ENCODE data around the gene SNAP29. TPM values are rescaled to one million over a fixed set of nuclear protein-coding genes. Genes with fewer than 3 reads are reported as not detected.

The SNAP29 gene
- total RNA-seq, 4 donors from 2014 or later: 22.1 to 41.1 (median 28.7) TPM

- in situ Hi-C loops (cut with MboI; ENCODE audit: low sequenced_read_pairs in 4 of 4) (no loop called here), intact Hi-C loops (cut with DNase I; ENCODE audit: low total_unique reads) (loop anchor here (1.0 kb wide), 2 partner anchors 59 to 143 kb away; partner anchors contain the start of gene CRKL)
- DNase-seq: peak; percentile 67 to 69
- H3K27ac ChIP-seq: peak overlapping the region; percentile 83 to 91 (median 90)
- ATAC-seq: peak; percentile 58 to 61
- H3K9me3 ChIP-seq: no peaks in the 10 kb centered on the region
- H3K27me3 ChIP-seq: no peaks in the 10 kb centered on the region
- H3K4me3 ChIP-seq: peak overlapping the region; percentile 68 to 93 (median 84)
- TF ChIP-seq CTCF (IDR thresholded peaks at IDR 0.05 in 4 of 5, conservative IDR thresholded peaks at IDR 0.05 in 1 of 5) (no peak), POLR2A (IDR thresholded peaks at IDR 0.05) (no peak)
- H3K36me3 ChIP-seq: peaks cover 0 to 7% of the 10 kb centered on the region in 2 donors
- peaks cover 17 to 27% of the 10 kb centered on the region in 2 donors for H3K4me1 ChIP-seq
These were observed 781 bp upstream of the SNAP29 start for GRCh38 chr22:20857838-20858614.

GRCh38 chr22:20859615-20860014 is 808 bp downstream of the SNAP29 start:
- no peak for DNase-seq
- no peak for TF ChIP-seq POLR2A (IDR thresholded peaks at IDR 0.05)
- no peak for TF ChIP-seq CTCF (IDR thresholded peaks at IDR 0.05 in 4 of 5, conservative IDR thresholded peaks at IDR 0.05 in 1 of 5)
- Histone ChIP-seq H3K27ac (peak overlapping the region; percentile 83 to 91 (median 89)), H3K27me3 (no peaks in the 10 kb centered on the region), H3K4me1 (peaks cover 17 to 27% of the 10 kb centered on the region in 2 donors), H3K36me3 (peaks cover 0 to 7% of the 10 kb centered on the region in 2 donors), H3K9me3 (no peaks in the 10 kb centered on the region), H3K4me3 (peak overlapping the region; percentile 68 to 81 (median 80))
- intact Hi-C loops (cut with DNase I; ENCODE audit: low total_unique reads): no loop called here
- ATAC-seq: no peak
- in situ Hi-C loops (cut with MboI; ENCODE audit: low sequenced_read_pairs in 4 of 4): no loop called here

GRCh38 chr22:20862540-20862939 is 3.7 kb downstream of the SNAP29 start:
- Histone ChIP-seq H3K36me3 (peaks cover 0 to 7% of the 10 kb centered on the region in 2 donors), H3K27ac (no peak overlapping the region), H3K9me3 (no peaks in the 10 kb centered on the region), H3K27me3 (no peaks in the 10 kb centered on the region), H3K4me3 (no peak overlapping the region), H3K4me1 (peaks cover 5 to 24% of the 10 kb centered on the region in 2 donors)
- no peak for DNase-seq
- intact Hi-C loops (cut with DNase I; ENCODE audit: low total_unique reads) (no loop called here), in situ Hi-C loops (cut with MboI; ENCODE audit: low sequenced_read_pairs in 4 of 4) (no loop called here)
- no peak for ATAC-seq
- no peak for TF ChIP-seq POLR2A (IDR thresholded peaks at IDR 0.05)

- intact Hi-C loops (cut with DNase I; ENCODE audit: low total_unique reads): no loop called here
- no peaks in the 10 kb centered on the region for H3K9me3 ChIP-seq
- H3K27ac ChIP-seq: peak overlapping the region in 1 of 4 donors; percentile 56
- in situ Hi-C loops (cut with MboI; ENCODE audit: low sequenced_read_pairs in 4 of 4): no loop called here
- no peak for ATAC-seq
- H3K36me3 ChIP-seq: peaks cover 0 to 7% of the 10 kb centered on the region in 2 donors
- no peak for TF ChIP-seq CTCF (IDR thresholded peaks at IDR 0.05 in 4 of 5, conservative IDR thresholded peaks at IDR 0.05 in 1 of 5)
- no peak for TF ChIP-seq POLR2A (IDR thresholded peaks at IDR 0.05)
- no peak for DNase-seq
- peaks cover 4 to 27% of the 10 kb centered on the region in 2 donors for H3K4me1 ChIP-seq
- H3K4me3 ChIP-seq: no peak overlapping the region
- H3K27me3 ChIP-seq: no peaks in the 10 kb centered on the region
These were observed 4.6 kb downstream of the SNAP29 start for GRCh38 chr22:20863366-20863765.

GRCh38 chr22:20864186-20864908 is 5.5 kb downstream of the SNAP29 start:
- Histone ChIP-seq H3K4me3 (no peak overlapping the region), H3K27me3 (no peaks in the 10 kb centered on the region), H3K4me1 (peaks cover 4 to 27% of the 10 kb centered on the region in 2 donors), H3K36me3 (peaks cover 0 to 7% of the 10 kb centered on the region in 2 donors), H3K27ac (peak overlapping the region in 1 of 4 donors; percentile 2), H3K9me3 (no peaks in the 10 kb centered on the region)
- intact Hi-C loops (cut with DNase I; ENCODE audit: low total_unique reads): no loop called here
- DNase-seq: peak in 1 of 2 donors; percentile 44
- TF ChIP-seq POLR2A (IDR thresholded peaks at IDR 0.05) (no peak), CTCF (IDR thresholded peaks at IDR 0.05 in 4 of 5, conservative IDR thresholded peaks at IDR 0.05 in 1 of 5) (no peak)
- ATAC-seq: peak; percentile 42 to 85
- in situ Hi-C loops (cut with MboI; ENCODE audit: low sequenced_read_pairs in 4 of 4): no loop called here

Measured in gastrocnemius medialis (tissue), 4 donors.